Activated naive CD8-positive, alpha-beta T cell treated with anti-CD3 and anti-CD28 coated beads, Interleukin-2, amount 50 U/mL, for 24 hours (primary cell): ENCODE results near the gene COLQ.

Source experiments
- ATAC-seq: fragments of 150-1000 bp; cut with Tn5 transposase; one replicate; pipeline ENCODE4 v1.10.0; 2021
- DNase-seq: peaks from one replicate; pipeline ENCODE4 v3.0.0; 2021
- H3K27ac Mint-ChIP-seq: one replicate; pipeline ENCODE4 v1.8.0; 2021; ENCODE audit warnings: mild to moderate bottlenecking, mixed read lengths
- H3K27me3 Mint-ChIP-seq: one replicate; pipeline ENCODE4 v1.8.0; 2021; ENCODE audit warnings: mixed read lengths
- H3K36me3 Mint-ChIP-seq: one replicate; pipeline ENCODE4 v1.8.0; 2021; ENCODE audit warnings: low read depth, mixed read lengths
- H3K4me1 Mint-ChIP-seq: one replicate; pipeline ENCODE4 v1.8.0; 2021; ENCODE audit warnings: mixed read lengths
- H3K4me3 Mint-ChIP-seq: one replicate; pipeline ENCODE4 v1.8.0; 2021; ENCODE audit warnings: mild to moderate bottlenecking, moderate library complexity, mixed read lengths
- H3K9me3 Mint-ChIP-seq: one replicate; pipeline ENCODE4 v1.8.0; 2021; ENCODE audit warnings: mixed read lengths

Gene COLQ

GRCh38 chr3:15510493-15510892, 11.0 kb downstream of the COLQ start:
- no peak for ATAC-seq
- Mint-ChIP-seq H3K36me3 (no peaks in the 10 kb centered on the region), H3K9me3 (no peaks in the 10 kb centered on the region), H3K4me1 (peaks cover 2% of the 10 kb centered on the region), H3K27ac (no peak overlapping the region), H3K27me3 (no peaks in the 10 kb centered on the region), H3K4me3 (no peak overlapping the region)
- no peak for DNase-seq

GRCh38 chr3:15506571-15506970, 14.9 kb downstream of the COLQ start:
- Mint-ChIP-seq H3K4me3 (no peak overlapping the region), H3K9me3 (no peaks in the 10 kb centered on the region), H3K27me3 (no peaks in the 10 kb centered on the region), H3K36me3 (no peaks in the 10 kb centered on the region), H3K27ac (no peak overlapping the region), H3K4me1 (peaks cover 6% of the 10 kb centered on the region)
- ATAC-seq (no peak), DNase-seq (no peak)

- Mint-ChIP-seq H3K36me3 (no peaks in the 10 kb centered on the region), H3K27ac (no peak overlapping the region), H3K4me3 (no peak overlapping the region), H3K27me3 (no peaks in the 10 kb centered on the region), H3K9me3 (no peaks in the 10 kb centered on the region), H3K4me1 (peaks cover 16% of the 10 kb centered on the region)
- no peak for ATAC-seq
- DNase-seq = no peak
Measured at GRCh38 chr3:15505479-15506165, 15.9 kb downstream of the COLQ start.

- Mint-ChIP-seq H3K27ac (no peak overlapping the region), H3K9me3 (no peaks in the 10 kb centered on the region), H3K27me3 (no peaks in the 10 kb centered on the region), H3K36me3 (no peaks in the 10 kb centered on the region), H3K4me1 (peaks cover 29% of the 10 kb centered on the region), H3K4me3 (no peak overlapping the region)
- no peak for ATAC-seq
- no peak for DNase-seq
Measured at GRCh38 chr3:15502616-15503015, 18.9 kb downstream of the COLQ start.

- no peaks in the 10 kb centered on the region for H3K9me3 Mint-ChIP-seq
- no peak overlapping the region for H3K27ac Mint-ChIP-seq
- H3K27me3 Mint-ChIP-seq = no peaks in the 10 kb centered on the region
- no peaks in the 10 kb centered on the region for H3K36me3 Mint-ChIP-seq
- no peak overlapping the region for H3K4me3 Mint-ChIP-seq
- peaks cover 37% of the 10 kb centered on the region for H3K4me1 Mint-ChIP-seq
- no peak for DNase-seq
- ATAC-seq = no peak
Measured at GRCh38 chr3:15501126-15501525, 20.4 kb downstream of the COLQ start.

- H3K4me1 Mint-ChIP-seq = peaks cover 37% of the 10 kb centered on the region
- H3K36me3 Mint-ChIP-seq = no peaks in the 10 kb centered on the region
- DNase-seq (no peak), ATAC-seq (peak; percentile 95)
- H3K27me3 Mint-ChIP-seq = no peaks in the 10 kb centered on the region
- peak overlapping the region; percentile 64 for H3K27ac Mint-ChIP-seq
- H3K9me3 Mint-ChIP-seq = no peaks in the 10 kb centered on the region
- H3K4me3 Mint-ChIP-seq = peak overlapping the region; percentile 0
Measured at GRCh38 chr3:15500107-15500724, 21.3 kb downstream of the COLQ start.

- no peaks in the 10 kb centered on the region for H3K27me3 Mint-ChIP-seq
- H3K4me3 Mint-ChIP-seq = no peak overlapping the region
- no peaks in the 10 kb centered on the region for H3K36me3 Mint-ChIP-seq
- ATAC-seq (no peak), DNase-seq (no peak)
- no peaks in the 10 kb centered on the region for H3K9me3 Mint-ChIP-seq
- H3K27ac Mint-ChIP-seq = peak overlapping the region; percentile 64
- H3K4me1 Mint-ChIP-seq = peaks cover 35% of the 10 kb centered on the region
Measured at GRCh38 chr3:15499536-15499935, 22.0 kb downstream of the COLQ start.

- no peak for DNase-seq
- no peak for ATAC-seq
- H3K27ac Mint-ChIP-seq = no peak overlapping the region
- no peaks in the 10 kb centered on the region for H3K27me3 Mint-ChIP-seq
- H3K4me1 Mint-ChIP-seq = peaks cover 33% of the 10 kb centered on the region
- no peak overlapping the region for H3K4me3 Mint-ChIP-seq
- no peaks in the 10 kb centered on the region for H3K36me3 Mint-ChIP-seq
- H3K9me3 Mint-ChIP-seq = no peaks in the 10 kb centered on the region
Measured at GRCh38 chr3:15498431-15499214, 22.9 kb downstream of the COLQ start.

- H3K9me3 Mint-ChIP-seq = no peaks in the 10 kb centered on the region
- no peaks in the 10 kb centered on the region for H3K36me3 Mint-ChIP-seq
- ATAC-seq (no peak), DNase-seq (no peak)
- peaks cover 33% of the 10 kb centered on the region for H3K4me1 Mint-ChIP-seq
- H3K4me3 Mint-ChIP-seq = no peak overlapping the region
- H3K27ac Mint-ChIP-seq = no peak overlapping the region
- H3K27me3 Mint-ChIP-seq = no peaks in the 10 kb centered on the region
Measured at GRCh38 chr3:15497964-15498363, 23.5 kb downstream of the COLQ start.

GRCh38 chr3:15496341-15496664, 25.2 kb downstream of the COLQ start:
- H3K4me3 Mint-ChIP-seq = no peak overlapping the region
- H3K4me1 Mint-ChIP-seq = peaks cover 28% of the 10 kb centered on the region
- no peaks in the 10 kb centered on the region for H3K27me3 Mint-ChIP-seq
- no peaks in the 10 kb centered on the region for H3K36me3 Mint-ChIP-seq
- H3K9me3 Mint-ChIP-seq = no peaks in the 10 kb centered on the region
- H3K27ac Mint-ChIP-seq = no peak overlapping the region
- DNase-seq (no peak), ATAC-seq (no peak)

GRCh38 chr3:15495461-15496340, 25.8 kb downstream of the COLQ start:
- Mint-ChIP-seq H3K4me1 (peaks cover 22% of the 10 kb centered on the region), H3K27me3 (no peaks in the 10 kb centered on the region), H3K4me3 (no peak overlapping the region), H3K36me3 (no peaks in the 10 kb centered on the region), H3K9me3 (no peaks in the 10 kb centered on the region), H3K27ac (no peak overlapping the region)
- ATAC-seq = no peak
- no peak for DNase-seq

GRCh38 chr3:15493436-15493835, 28.1 kb downstream of the COLQ start:
- no peaks in the 10 kb centered on the region for H3K27me3 Mint-ChIP-seq
- H3K27ac Mint-ChIP-seq = no peak overlapping the region
- peaks cover 8% of the 10 kb centered on the region for H3K4me1 Mint-ChIP-seq
- H3K4me3 Mint-ChIP-seq = no peak overlapping the region
- ATAC-seq (no peak), DNase-seq (no peak)
- H3K9me3 Mint-ChIP-seq = no peaks in the 10 kb centered on the region
- H3K36me3 Mint-ChIP-seq = no peaks in the 10 kb centered on the region

GRCh38 chr3:15492847-15493360, 28.6 kb downstream of the COLQ start:
- Mint-ChIP-seq H3K27ac (no peak overlapping the region), H3K4me3 (no peak overlapping the region), H3K9me3 (no peaks in the 10 kb centered on the region), H3K4me1 (peaks cover 8% of the 10 kb centered on the region), H3K27me3 (no peaks in the 10 kb centered on the region), H3K36me3 (no peaks in the 10 kb centered on the region)
- ATAC-seq (no peak), DNase-seq (no peak)

GRCh38 chr3:15491143-15491542, 30.4 kb downstream of the COLQ start:
- H3K9me3 Mint-ChIP-seq = no peaks in the 10 kb centered on the region
- H3K27ac Mint-ChIP-seq = no peak overlapping the region
- ATAC-seq (no peak), DNase-seq (no peak)
- H3K4me1 Mint-ChIP-seq = peaks cover 4% of the 10 kb centered on the region
- H3K4me3 Mint-ChIP-seq = no peak overlapping the region
- H3K36me3 Mint-ChIP-seq = peaks cover 3% of the 10 kb centered on the region
- no peaks in the 10 kb centered on the region for H3K27me3 Mint-ChIP-seq
